ENCODE data around the gene RBFOX2.
"Not testable (repeated sequence)": the region's sequence is repeated elsewhere in the genome, so short reads cannot be mapped to it uniquely, and the experiment has no call there.

RBFOX2 gene

GRCh38 chr22:36055376-36056295, 27.0 kb upstream of the RBFOX2 start:
- peak; percentile 54 for DNase-seq (ENCODE audit: low read depth)
- no peak overlapping the region for H3K4me3 ChIP-seq (ENCODE audit: control insufficient read depth, low read depth, low read length)
- no peak for TF ChIP-seq CTCF (conservative IDR thresholded peaks at IDR 0.05; ENCODE audit: control insufficient read depth, insufficient read depth, low read depth, low read length)

- not testable (repeated sequence) for DNase-seq (ENCODE audit: low read depth); H3K4me3 ChIP-seq (ENCODE audit: control insufficient read depth, low read depth, low read length)
Observed at GRCh38 chr22:36054446-36054845, 25.8 kb upstream of the RBFOX2 start.

GRCh38 chr22:36053242-36054147, 24.9 kb upstream of the RBFOX2 start:
- TF ChIP-seq CTCF (conservative IDR thresholded peaks at IDR 0.05; ENCODE audit: control insufficient read depth, insufficient read depth, low read depth, low read length) = no peak
- no peak for DNase-seq (ENCODE audit: low read depth)

GRCh38 chr22:36052505-36052941, 23.9 kb upstream of the RBFOX2 start:
- DNase-seq (ENCODE audit: low read depth) = peak; percentile 47
- TF ChIP-seq CTCF (conservative IDR thresholded peaks at IDR 0.05; ENCODE audit: control insufficient read depth, insufficient read depth, low read depth, low read length) = no peak
- no peak overlapping the region for H3K4me3 ChIP-seq (ENCODE audit: control insufficient read depth, low read depth, low read length)

More at GRCh38 chr22:36053242-36054147, 24.9 kb upstream of the RBFOX2 start:
- no peak overlapping the region for H3K4me3 ChIP-seq (ENCODE audit: control insufficient read depth, low read depth, low read length)

- H3K4me3 ChIP-seq (ENCODE audit: control insufficient read depth, low read depth, low read length) = no peak overlapping the region
- peak; percentile 20 for DNase-seq (ENCODE audit: low read depth)
- no peak for TF ChIP-seq CTCF (conservative IDR thresholded peaks at IDR 0.05; ENCODE audit: control insufficient read depth, insufficient read depth, low read depth, low read length)
Observed at GRCh38 chr22:36049678-36049997, 21.0 kb upstream of the RBFOX2 start.

GRCh38 chr22:36048911-36049677, 20.5 kb upstream of the RBFOX2 start:
- peak; percentile 18 for DNase-seq (ENCODE audit: low read depth)
- no peak overlapping the region for H3K4me3 ChIP-seq (ENCODE audit: control insufficient read depth, low read depth, low read length)
- no peak for TF ChIP-seq CTCF (conservative IDR thresholded peaks at IDR 0.05; ENCODE audit: control insufficient read depth, insufficient read depth, low read depth, low read length)

DNA sequence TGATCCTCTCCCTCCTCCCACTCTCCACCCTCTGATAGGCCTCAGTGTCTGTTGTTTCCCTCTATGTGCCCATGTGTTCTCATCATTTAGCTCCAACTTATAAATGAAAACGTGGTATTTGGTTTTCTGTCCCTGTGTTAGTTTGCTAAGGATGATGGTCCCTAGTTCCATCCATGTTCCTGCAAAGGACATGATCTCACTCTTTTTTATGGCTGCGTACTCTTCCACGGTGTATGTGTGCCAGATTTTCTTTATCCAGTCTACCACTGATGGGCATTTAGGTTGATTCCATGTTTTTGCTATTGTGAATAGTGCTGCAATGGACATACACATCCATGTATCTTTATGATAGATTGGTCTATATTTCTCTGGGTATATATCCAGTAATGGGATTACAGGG, 15.9 kb upstream of the RBFOX2 start:
- not testable (repeated sequence) for H3K4me3 ChIP-seq (ENCODE audit: control insufficient read depth, low read depth, low read length); DNase-seq (ENCODE audit: low read depth)
